Kidney epithelial cell (primary cell): ENCODE measurements around the gene MED16. TPM values are rescaled to one million over a fixed set of nuclear protein-coding genes. Genes with fewer than 3 reads are reported as not detected.

Experiments used
- DNase-seq: peaks from one replicate; pipeline ENCODE4 v3.0.0-alpha.2; 2010; ENCODE audit warnings: low read depth
- H3K27me3 ChIP-seq: 2 replicates; pipeline ENCODE4 v1.6.0; 2011; ENCODE audit warnings: low read length; ENCODE audit not compliant: control insufficient read depth, insufficient read depth
- H3K36me3 ChIP-seq: 2 replicates; pipeline ENCODE4 v1.5.1; 2011; ENCODE audit warnings: low read length; ENCODE audit not compliant: control insufficient read depth, insufficient read depth
- H3K4me3 ChIP-seq: 2 replicates; pipeline ENCODE4 v1.5.1; 2011; ENCODE audit warnings: low read depth, mild to moderate bottlenecking, control low read depth, low read length
- total RNA-seq: library from RNA; depleted of rRNA; stranded (reverse); fragments of >200 nt; gene quantifications from 2 replicates; pipeline ENCODE4 v1.2.3, GENCODE V29; 2015
- TF ChIP-seq, protein P1 (sequence below): IDR thresholded peaks from 2 replicates; pipeline ENCODE4 v1.5.1; 2011; ENCODE audit warnings: mild to moderate bottlenecking, moderate library complexity, low read length, control low read depth, inconsistent platforms; ENCODE audit not compliant: insufficient read depth, poor library complexity, severe bottlenecking

Gene MED16
- total RNA-seq, 1 donor from 2014 or later = 40.1 TPM

DNA sequence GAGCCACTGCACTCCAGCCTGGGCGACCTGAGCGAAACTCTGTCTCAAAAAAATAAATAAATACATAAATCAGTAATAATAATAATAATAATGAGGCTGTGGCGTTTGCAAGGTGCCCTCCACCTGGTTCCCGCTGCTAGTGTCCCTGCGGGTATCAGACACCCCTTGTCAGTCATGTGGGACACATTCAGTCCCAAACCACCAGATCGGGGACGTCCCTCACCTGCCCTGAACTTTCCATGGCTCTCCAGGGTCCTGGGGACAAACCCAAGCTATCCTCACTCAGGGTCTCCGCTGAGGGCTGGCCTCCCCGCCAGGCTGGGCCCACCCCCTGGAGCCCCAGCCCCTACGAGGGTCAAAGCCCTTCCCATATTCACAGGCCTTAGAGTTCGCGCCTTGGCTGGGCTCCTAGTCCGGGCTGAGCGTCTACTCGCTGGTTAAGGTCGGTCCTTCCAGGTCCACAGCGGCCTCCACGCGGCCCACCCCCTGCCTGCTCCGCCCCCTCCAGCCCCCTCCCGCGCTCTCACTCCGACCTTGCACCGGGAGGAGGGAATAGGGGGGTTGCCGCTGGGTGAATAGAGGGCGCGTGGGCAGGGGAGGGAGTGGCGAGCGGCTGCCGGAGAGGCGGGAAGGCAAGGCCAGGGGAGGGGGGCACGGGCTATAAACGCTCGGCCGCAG lies 23.8 kb upstream of the MED16 start:
- Histone ChIP-seq H3K36me3 (no peaks in the 10 kb centered on the region), H3K27me3 (peaks cover 44% of the 10 kb centered on the region), H3K4me3 (peak overlapping the region; percentile 22)
- TF ChIP-seq, protein P1, sequence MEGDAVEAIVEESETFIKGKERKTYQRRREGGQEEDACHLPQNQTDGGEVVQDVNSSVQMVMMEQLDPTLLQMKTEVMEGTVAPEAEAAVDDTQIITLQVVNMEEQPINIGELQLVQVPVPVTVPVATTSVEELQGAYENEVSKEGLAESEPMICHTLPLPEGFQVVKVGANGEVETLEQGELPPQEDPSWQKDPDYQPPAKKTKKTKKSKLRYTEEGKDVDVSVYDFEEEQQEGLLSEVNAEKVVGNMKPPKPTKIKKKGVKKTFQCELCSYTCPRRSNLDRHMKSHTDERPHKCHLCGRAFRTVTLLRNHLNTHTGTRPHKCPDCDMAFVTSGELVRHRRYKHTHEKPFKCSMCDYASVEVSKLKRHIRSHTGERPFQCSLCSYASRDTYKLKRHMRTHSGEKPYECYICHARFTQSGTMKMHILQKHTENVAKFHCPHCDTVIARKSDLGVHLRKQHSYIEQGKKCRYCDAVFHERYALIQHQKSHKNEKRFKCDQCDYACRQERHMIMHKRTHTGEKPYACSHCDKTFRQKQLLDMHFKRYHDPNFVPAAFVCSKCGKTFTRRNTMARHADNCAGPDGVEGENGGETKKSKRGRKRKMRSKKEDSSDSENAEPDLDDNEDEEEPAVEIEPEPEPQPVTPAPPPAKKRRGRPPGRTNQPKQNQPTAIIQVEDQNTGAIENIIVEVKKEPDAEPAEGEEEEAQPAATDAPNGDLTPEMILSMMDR = no peak
- no peak for DNase-seq

DNA sequence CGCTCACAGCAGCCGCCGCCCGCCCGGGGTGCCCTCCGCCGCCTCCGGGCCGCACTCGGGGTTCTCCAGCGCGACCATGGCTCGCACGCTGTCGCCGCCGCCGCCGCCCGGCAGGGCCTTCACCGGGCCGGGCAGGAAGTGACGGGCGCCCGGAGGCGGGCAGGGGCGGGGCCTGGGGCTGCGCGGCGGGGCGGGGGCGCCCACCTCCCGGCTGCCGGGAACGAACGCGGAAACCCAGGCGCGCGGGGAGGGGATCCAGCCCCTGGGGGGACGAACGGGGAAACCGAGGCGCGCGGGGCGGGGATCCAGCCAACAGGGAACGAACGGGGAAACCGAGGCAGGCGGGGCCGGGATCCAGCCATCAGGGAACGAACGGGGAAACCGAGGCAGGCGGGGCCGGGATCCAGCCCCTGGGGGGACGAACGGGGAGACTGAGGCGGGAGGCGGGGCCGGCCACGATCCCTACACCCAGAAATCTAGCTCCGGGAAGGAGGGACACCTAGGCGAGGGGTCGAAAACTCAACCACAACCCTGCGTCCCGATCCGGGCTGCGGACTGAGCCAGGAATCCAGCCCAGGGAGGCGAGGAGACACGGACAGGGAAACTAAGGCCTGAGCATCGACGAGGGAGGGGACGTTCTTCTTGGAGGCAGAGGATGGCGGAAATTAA lies 20.2 kb upstream of the MED16 start, which contains the start of gene R3HDM4:
R3HDM4 (minus strand) TSS at position 140 of the 669 bp plus-strand sequence; CDS start at position 78, 62 bp downstream.
- no peak for DNase-seq
- TF ChIP-seq, protein P1 = no peak
- Histone ChIP-seq H3K4me3 (peak within 1 kb of the TSS; percentile 97), H3K27me3 (peaks cover 15% of the 10 kb centered on the region), H3K36me3 (no peaks in the 10 kb centered on the region)

DNA sequence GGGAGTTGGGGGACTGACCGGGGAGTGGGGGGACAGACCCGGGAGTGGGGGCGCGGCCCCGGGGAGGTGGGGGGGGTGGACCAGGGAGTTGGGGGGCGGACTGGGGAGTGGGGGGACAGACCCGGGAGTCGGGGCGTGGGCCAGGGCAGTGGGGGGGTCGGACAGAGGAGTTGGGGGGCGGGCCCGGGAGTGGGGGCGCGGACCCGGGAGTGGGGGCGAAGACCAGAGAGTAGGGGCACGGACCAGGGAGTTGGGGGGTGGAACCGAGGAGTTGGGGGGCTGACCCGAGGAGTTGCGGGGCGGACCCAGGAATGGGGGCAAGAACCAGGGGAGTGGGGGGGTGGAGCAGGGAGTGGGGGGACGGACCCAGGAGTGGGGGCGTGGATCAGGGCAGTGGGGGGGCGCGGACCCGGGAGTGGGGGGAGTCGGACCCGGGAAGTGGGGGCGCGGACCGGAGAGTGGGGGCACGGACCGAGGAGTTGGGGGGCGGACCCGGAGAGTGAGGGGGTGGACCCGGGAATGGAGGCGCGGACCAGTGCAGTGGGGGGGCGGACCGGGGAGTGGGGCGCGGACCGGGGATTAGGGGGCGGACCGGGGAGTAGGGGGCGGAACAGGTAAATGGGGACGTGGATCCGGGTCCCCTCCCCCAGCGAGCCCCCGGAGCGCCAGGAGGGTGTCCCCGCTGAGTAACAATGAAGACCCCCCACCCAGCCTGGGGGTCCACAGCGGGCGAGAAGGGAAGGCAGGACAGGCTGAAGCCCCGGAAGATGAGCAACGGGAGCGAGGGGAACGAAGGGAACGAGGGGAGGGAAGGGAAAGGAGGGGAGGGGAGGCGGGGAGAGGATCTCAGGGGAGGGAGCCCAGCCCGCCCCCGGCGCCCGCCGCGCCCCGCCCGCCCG lies 19.4 kb upstream of the MED16 start:
- Histone ChIP-seq H3K36me3 (no peaks in the 10 kb centered on the region), H3K4me3 (peak overlapping the region; percentile 97), H3K27me3 (peaks cover 7% of the 10 kb centered on the region)
- no peak for DNase-seq
- TF ChIP-seq, protein P1 = no peak

DNA sequence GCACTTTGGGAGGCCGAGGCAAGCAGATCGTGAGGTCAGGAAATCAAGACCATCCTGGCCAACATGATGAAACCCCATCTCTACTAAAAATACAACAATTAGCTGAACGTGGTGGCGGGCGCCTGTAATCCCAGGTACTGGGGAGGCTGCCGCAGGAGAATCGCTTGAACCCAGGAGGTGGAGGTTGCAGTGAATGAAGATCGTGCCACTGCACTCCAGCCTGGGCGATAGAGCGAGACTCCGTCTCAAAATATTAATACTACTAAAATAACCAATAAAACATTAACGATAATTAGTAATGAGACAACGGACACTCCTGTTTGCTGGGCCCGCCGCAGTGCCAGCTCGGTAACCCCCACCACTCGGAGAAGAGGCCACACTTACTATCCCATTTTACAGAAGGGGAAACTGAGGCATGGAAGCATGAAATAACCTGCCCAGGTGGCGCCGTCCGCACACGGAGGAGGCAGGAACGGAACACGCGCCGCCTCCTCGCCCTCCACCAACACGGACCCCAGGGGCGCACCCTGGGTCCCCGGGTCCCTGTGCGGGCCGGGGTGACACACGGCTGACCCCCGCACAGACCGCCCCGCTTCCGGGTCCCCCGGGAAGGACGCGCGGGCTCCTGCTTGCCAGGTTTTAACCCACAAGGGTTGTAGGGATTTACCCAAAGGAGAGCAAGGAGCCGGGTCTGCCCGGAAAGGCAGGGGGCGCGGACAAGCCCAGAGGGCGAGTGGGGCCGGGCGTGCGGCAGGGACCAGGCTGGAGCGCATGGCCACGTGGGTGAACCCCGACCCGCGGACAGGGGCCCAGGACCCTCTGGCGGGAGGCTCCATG lies 18.4 kb upstream of the MED16 start:
- no peak overlapping the region for H3K4me3 ChIP-seq
- no peaks in the 10 kb centered on the region for H3K27me3 ChIP-seq
- DNase-seq = no peak
- no peaks in the 10 kb centered on the region for H3K36me3 ChIP-seq
- TF ChIP-seq, protein P1 = no peak

DNA sequence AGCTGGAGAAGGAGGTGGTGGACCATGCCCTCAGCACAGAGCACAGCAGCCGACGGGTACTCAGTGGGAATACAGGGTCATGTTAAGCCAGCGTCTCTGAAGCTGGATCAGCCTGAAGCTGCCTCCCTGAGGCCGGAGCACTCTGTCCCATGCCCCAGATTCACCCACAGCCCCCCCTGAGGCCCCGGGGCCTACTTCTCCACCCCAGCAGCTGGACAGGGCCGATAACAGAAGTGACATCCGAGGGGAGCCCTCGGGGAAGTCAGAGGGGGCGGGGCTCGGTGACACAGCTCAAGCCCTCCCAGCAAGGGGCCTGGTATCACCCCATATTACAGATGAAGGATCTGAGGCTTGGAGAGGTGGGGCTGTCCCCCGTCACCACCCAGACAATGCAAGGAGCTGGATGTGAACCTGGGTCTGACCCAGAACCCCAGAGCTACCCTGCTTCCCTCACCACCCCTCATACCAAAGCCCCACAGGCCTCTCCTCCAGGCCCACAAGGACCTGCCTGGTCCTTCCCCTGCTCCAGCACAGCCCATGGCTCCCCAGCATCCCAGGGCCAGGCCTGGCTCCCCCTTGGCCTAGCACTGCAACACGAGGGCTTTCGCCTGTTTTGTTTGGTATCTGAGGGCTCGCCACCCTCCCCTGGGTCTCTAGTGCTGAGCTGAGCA lies 14.3 kb upstream of the MED16 start:
- Histone ChIP-seq H3K4me3 (no peak overlapping the region), H3K36me3 (no peaks in the 10 kb centered on the region), H3K27me3 (no peaks in the 10 kb centered on the region)
- TF ChIP-seq, protein P1 = no peak
- no peak for DNase-seq
